Skeletal muscle tissue (tissue), 4 donors: ENCODE measurements around the gene KRTAP12-3. TPM values are rescaled to one million over a fixed set of nuclear protein-coding genes. Genes with fewer than 3 reads are reported as not detected.
"Not testable (repeated sequence)": the region's sequence is repeated elsewhere in the genome, so short reads cannot be mapped to it uniquely, and the experiment has no call there.

Experiments
- H3K27ac ChIP-seq: one replicate; pipeline ENCODE4 v1.7.0; 2013; ENCODE audit warnings: mild to moderate bottlenecking, low read depth, low read length, inconsistent platforms
- H3K27me3 ChIP-seq, 3 donors: one replicate each; pipeline ENCODE4 v1.7.0; 2013; ENCODE audit warnings: low read length in 3 of 3; ENCODE audit not compliant: control insufficient read depth in 3 of 3, insufficient read depth in 3 of 3
- H3K36me3 ChIP-seq, 3 donors: one replicate each; pipeline ENCODE4 v1.7.0; 2013; ENCODE audit warnings: low read length in 3 of 3; ENCODE audit not compliant: control insufficient read depth in 3 of 3, insufficient read depth in 3 of 3
- H3K4me1 ChIP-seq, 3 donors: one replicate each; pipeline ENCODE4 v1.7.0; 2013; ENCODE audit warnings: low read length in 3 of 3, mild to moderate bottlenecking in 3 of 3; ENCODE audit not compliant: control insufficient read depth in 3 of 3, insufficient read depth in 3 of 3
- H3K4me3 ChIP-seq, 3 donors: one replicate each; pipeline ENCODE4 v1.7.0; 2013; ENCODE audit warnings: low read length in 3 of 3
- H3K9ac ChIP-seq, 3 donors: one replicate each; pipeline ENCODE4 v1.7.0; 2013; ENCODE audit warnings: low read length in 3 of 3, mild to moderate bottlenecking in 3 of 3, moderate library complexity in 2 of 3, low read depth in 1 of 3
- H3K9me3 ChIP-seq, 3 donors: one replicate each; pipeline ENCODE4 v1.7.0; 2013; ENCODE audit warnings: low read length in 3 of 3; ENCODE audit not compliant: control insufficient read depth in 3 of 3
- total RNA-seq: library from RNA; depleted of rRNA; stranded (reverse); fragments of >200 nt; gene quantifications from one replicate; pipeline ENCODE4 v1.2.3, GENCODE V29; 2014
- donor health status: Osteomylitis.

The KRTAP12-3 gene
- total RNA-seq, 1 donor from 2014 or later, result not detected

DNA sequence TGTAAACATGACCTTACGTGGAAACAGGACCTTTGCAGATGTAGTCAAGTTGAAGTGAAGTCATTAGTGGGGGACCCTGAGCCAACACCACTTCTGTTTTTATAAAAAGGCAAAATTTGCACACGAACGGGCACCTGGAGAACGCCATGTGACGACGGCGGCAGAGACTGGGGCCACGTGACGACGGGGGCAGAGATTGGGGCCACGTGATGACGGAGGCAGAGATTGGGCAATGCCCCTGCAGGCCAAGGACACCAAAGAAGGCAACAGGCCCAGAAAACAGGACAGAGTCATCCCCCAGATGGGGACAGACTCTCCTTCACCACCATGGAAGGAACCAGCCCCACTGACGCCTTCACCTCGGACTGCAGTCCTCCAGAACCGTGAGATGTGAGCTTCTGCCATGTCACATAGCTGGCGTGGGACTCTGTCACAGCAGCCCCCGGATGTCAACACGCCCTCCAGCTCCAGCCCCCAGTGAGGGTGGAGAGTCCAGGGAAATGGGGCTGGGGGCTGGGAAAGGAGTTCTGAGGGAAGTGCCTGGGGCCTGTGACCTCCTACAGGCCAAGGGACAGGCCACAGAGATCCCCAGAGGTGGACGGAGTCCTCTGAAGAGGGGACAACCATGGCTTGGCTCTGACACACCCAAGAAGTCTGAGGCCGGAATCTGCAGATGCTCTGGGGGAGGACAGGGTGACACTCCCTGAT, 7.3 kb upstream of the KRTAP12-3 start:
- Histone ChIP-seq H3K4me1 (no peaks in the 10 kb centered on the region), H3K36me3 (no peaks in the 10 kb centered on the region), H3K9me3 (no peaks in the 10 kb centered on the region), H3K27me3 (peaks cover 18 to 38% (median 34%) of the 10 kb centered on the region in 3 donors), H3K27ac (no peak overlapping the region), H3K4me3 (no peak overlapping the region), H3K9ac (no peak overlapping the region)

GRCh38 chr21:44650973-44651675, 6.6 kb upstream of the KRTAP12-3 start:
- Histone ChIP-seq H3K36me3 (no peaks in the 10 kb centered on the region), H3K4me1 (no peaks in the 10 kb centered on the region), H3K9ac (no peak overlapping the region), H3K9me3 (no peaks in the 10 kb centered on the region), H3K4me3 (no peak overlapping the region), H3K27ac (no peak overlapping the region), H3K27me3 (peaks cover 18 to 38% (median 34%) of the 10 kb centered on the region in 3 donors)

DNA sequence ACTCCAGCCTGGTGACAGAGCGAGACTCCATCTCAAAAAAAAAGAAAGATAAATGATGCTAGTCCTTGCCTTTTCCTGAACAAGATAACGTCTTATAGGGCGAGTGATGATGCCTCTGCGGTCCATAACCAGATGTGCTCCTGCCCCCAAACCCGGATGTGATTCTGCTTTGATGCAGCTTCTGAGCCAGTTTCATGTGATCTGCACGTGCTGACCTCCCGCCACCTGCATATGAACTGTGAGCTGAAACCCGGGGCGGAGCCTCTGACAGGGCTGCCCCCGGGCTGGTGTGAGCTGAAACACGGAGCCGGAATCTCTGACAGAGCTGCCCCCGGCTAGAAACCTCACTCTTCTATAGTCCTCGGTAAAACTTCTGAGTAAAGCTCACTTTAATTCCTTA, 4.6 kb upstream of the KRTAP12-3 start:
- no peak overlapping the region for H3K9ac ChIP-seq
- no peaks in the 10 kb centered on the region for H3K9me3 ChIP-seq
- peaks cover 10 to 32% (median 27%) of the 10 kb centered on the region in 3 donors for H3K27me3 ChIP-seq
- H3K36me3 ChIP-seq, result no peaks in the 10 kb centered on the region
- no peak overlapping the region for H3K27ac ChIP-seq
- H3K4me3 ChIP-seq, result no peak overlapping the region
- H3K4me1 ChIP-seq, result no peaks in the 10 kb centered on the region

DNA sequence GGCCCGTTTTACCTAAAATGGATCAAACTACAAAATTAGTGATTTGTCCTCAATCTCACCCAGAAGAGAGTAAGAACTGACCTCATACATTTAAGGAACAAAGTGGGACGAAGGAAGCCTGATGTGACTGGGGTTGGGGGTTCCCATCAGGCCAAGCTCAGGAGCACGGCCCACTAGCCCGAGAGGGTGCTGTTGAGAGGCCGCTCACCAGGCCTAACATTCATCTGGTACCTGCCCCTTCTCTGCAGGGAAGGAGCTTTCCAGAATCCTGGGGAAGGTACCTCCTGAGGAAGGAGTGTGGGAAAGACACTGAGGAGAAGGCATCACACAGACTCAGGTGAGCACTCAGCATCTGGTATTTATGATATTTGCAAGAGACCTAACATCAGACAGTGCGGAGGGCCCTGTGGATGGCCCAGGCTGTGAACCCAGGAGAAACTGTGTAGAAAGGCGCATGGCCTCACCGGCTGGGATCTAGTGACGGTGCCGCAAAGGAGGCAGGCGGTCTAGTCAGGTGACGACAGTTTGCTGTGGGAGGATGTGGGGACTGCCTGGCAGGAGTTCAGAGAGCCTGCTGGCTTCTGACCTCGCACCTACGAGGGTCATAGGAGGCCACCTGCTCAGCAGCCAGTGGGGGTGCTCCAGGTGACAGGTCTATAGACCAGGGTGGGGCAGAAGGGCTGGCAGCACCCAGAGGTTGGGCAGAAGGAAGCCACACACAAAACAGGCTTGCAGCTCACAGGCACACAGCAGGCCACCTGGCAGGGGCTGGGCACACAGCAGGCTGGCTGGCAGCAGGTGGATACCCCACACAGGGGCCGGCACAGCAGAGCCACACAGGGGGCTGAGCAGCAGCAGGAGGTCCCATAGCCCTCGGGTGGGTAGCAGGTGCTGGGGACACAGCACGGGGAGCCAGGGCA, 3.8 kb upstream of the KRTAP12-3 start:
- Histone ChIP-seq H3K27me3 (peaks cover 12 to 31% (median 29%) of the 10 kb centered on the region in 3 donors), H3K9ac (no peak overlapping the region), H3K4me1 (no peaks in the 10 kb centered on the region), H3K4me3 (no peak overlapping the region), H3K9me3 (no peaks in the 10 kb centered on the region), H3K36me3 (no peaks in the 10 kb centered on the region), H3K27ac (no peak overlapping the region)

DNA sequence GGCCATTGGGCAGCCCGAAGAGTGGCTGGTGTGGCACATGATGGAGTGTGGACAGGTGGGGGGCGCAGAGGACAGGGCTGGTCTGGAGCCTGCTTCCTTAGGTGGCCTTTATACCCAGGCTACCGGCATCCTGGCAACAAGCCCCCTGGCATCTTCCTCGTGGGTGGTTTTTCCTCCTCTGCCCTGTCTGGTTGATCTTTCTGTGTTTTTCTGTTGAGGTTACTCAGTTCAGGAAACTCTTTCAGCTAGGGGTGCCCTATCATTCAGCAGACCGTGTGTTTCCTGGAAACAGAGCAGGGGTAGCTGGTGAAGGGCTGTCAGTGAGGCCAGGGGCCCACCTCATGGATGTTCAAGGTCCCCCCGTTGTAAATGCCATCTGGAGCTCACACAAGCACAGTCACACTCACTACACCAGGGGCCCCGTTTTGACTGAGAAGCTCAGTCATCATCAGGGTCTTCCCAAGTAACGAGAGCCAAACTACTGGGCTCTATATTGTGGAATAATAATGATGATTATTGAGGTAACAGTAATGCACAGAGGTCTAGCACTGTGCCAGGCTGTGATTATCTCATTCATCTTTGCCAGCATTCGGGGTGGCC, 3.1 kb upstream of the KRTAP12-3 start, which contains the start of gene KRTAP12-4:
KRTAP12-4 (minus strand) TSS at position 84 of the 600 bp plus-strand sequence; CDS start at position 39, 45 bp downstream.
- no peaks in the 10 kb centered on the region for H3K4me1 ChIP-seq
- no peaks in the 10 kb centered on the region for H3K9me3 ChIP-seq
- no peak within 1 kb of the TSS for H3K9ac ChIP-seq
- no peak within 1 kb of the TSS for H3K27ac ChIP-seq
- no peak within 1 kb of the TSS for H3K4me3 ChIP-seq
- H3K36me3 ChIP-seq, result no peaks in the 10 kb centered on the region
- H3K27me3 ChIP-seq, result peaks cover 8 to 27% (median 25%) of the 10 kb centered on the region in 3 donors

GRCh38 chr21:44656868-44657267, 864 bp upstream of the KRTAP12-3 start:
- H3K4me3 ChIP-seq, result no peak overlapping the region
- no peak overlapping the region for H3K27ac ChIP-seq
- peaks cover 8 to 26% (median 25%) of the 10 kb centered on the region in 3 donors for H3K27me3 ChIP-seq

GRCh38 chr21:44658541-44658910, 794 bp downstream of the KRTAP12-3 start:
- Histone ChIP-seq H3K27me3 (peaks cover 8 to 26% (median 25%) of the 10 kb centered on the region in 3 donors), H3K9ac (no peak overlapping the region), H3K27ac (no peak overlapping the region), H3K4me1 (no peaks in the 10 kb centered on the region), H3K9me3 (no peaks in the 10 kb centered on the region), H3K4me3 (no peak overlapping the region), H3K36me3 (no peaks in the 10 kb centered on the region)

More at GRCh38 chr21:44656868-44657267, 864 bp upstream of the KRTAP12-3 start:
- H3K36me3 ChIP-seq, result no peaks in the 10 kb centered on the region
- no peak overlapping the region for H3K9ac ChIP-seq
- no peaks in the 10 kb centered on the region for H3K9me3 ChIP-seq
- no peaks in the 10 kb centered on the region for H3K4me1 ChIP-seq

- Histone ChIP-seq H3K4me1 (no peaks in the 10 kb centered on the region), H3K4me3 (no peak overlapping the region), H3K9ac (no peak overlapping the region), H3K36me3 (no peaks in the 10 kb centered on the region), H3K27ac (no peak overlapping the region), H3K9me3 (no peaks in the 10 kb centered on the region), H3K27me3 (peaks cover 8 to 21% (median 20%) of the 10 kb centered on the region in 3 donors)
These were observed 1.3 kb downstream of the KRTAP12-3 start for GRCh38 chr21:44658913-44659595.

DNA sequence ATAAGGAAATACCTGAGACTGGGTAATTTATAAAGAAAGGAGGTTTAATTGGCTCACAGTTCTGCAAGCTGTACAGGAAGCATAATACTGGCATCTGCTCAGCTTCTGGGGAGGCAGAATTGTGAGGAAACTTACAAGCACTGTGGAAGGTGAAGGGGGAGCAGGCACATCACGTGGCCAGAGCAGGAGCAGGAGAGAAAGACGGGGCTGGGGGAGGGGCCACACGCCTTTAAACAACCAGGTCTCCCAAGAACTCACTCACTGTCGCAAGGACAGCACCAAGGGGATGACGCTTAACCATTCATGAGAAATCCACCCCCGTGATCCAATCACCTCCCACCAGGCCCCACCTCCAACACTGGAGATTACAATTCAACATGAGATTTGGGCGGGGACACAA, 3.8 kb downstream of the KRTAP12-3 start:
- peaks cover 8 to 16% (median 13%) of the 10 kb centered on the region in 3 donors for H3K27me3 ChIP-seq
- not testable (repeated sequence) for H3K27ac ChIP-seq, H3K36me3 ChIP-seq, H3K4me3 ChIP-seq, H3K9ac ChIP-seq, H3K4me1 ChIP-seq, H3K9me3 ChIP-seq
